Caco-2 (cell line): ENCODE data around the gene CYP26A1. TPM values are rescaled to one million over a fixed set of nuclear protein-coding genes. Genes with fewer than 3 reads are reported as not detected.
A peak's percentile ranks its signal among the peaks of the same experiment; 100 is the strongest.

ENCODE experiments used
- Bru-seq: library from RNA; stranded (reverse); fragments of 400-500 nt; gene quantifications from one replicate; lab custom pipeline; 2021; lab: Mats Ljungman, UMichigan
- BruChase-seq, 2 experiments: library from RNA; stranded (reverse); fragments of 400-500 nt; gene quantifications; one replicate each; lab custom pipeline; 2021; lab: Mats Ljungman, UMichigan
- BruUV-seq: library from RNA; stranded (reverse); fragments of 400-500 nt; replicated peaks from 2 replicates; lab custom pipeline; 2021; lab: Mats Ljungman, UMichigan
- CTCF ChIA-PET: fragments of 300-600 bp; sonication (Branson Sonifier 250); formaldehyde crosslinking; loops from one replicate; lab custom pipeline; 2022; ENCODE audit warnings: antibody characterized with exemption; lab: Charles Lee
- POLR2A ChIA-PET: fragments of 300-600 bp; sonication (Branson Sonifier 250); formaldehyde crosslinking; loops from one replicate; lab custom pipeline; 2022; ENCODE audit warnings: antibody characterized with exemption; lab: Charles Lee
- DNase-seq, 2 experiments: peaks; one replicate each; pipeline versions ENCODE4 v3.0.0 to v3.0.0-alpha.2; 2020 to 2022
- H3K27me3 ChIP-seq: replicated peaks from 2 replicates; pipeline ENCODE4 v1.6.0; 2011; ENCODE audit warnings: low read length; ENCODE audit not compliant: control insufficient read depth, insufficient read depth
- H3K36me3 ChIP-seq: 2 replicates; pipeline ENCODE4 v1.5.1; 2011; ENCODE audit warnings: low read length; ENCODE audit not compliant: control insufficient read depth, insufficient read depth
- H3K4me1 ChIP-seq: fragments of 250-450 bp; sonication (Bioruptor Pico); 2 replicates; pipeline ENCODE4 v1.5.1; 2020; ENCODE audit warnings: mild to moderate bottlenecking
- H3K4me3 ChIP-seq: 2 replicates; pipeline ENCODE4 v1.5.1; 2011; ENCODE audit warnings: low read depth, mild to moderate bottlenecking, control low read depth, low read length
- H3K9me3 ChIP-seq: fragments of 250-450 bp; sonication (Bioruptor Pico); 2 replicates; pipeline ENCODE4 v1.5.1; 2020; ENCODE audit warnings: mild to moderate bottlenecking, moderate library complexity
- H3K27ac Mint-ChIP-seq: one replicate; pipeline ENCODE4 v1.8.0; 2022; ENCODE audit warnings: mixed read lengths; ENCODE audit not compliant: unreplicated experiment
- H3K27me3 Mint-ChIP-seq: one replicate; pipeline ENCODE4 v1.8.0; 2022; ENCODE audit warnings: mixed read lengths; ENCODE audit not compliant: insufficient read depth, unreplicated experiment
- H3K36me3 Mint-ChIP-seq: one replicate; pipeline ENCODE4 v1.8.0; 2022; ENCODE audit warnings: mild to moderate bottlenecking, mixed read lengths; ENCODE audit not compliant: insufficient read depth, unreplicated experiment
- H3K4me1 Mint-ChIP-seq: one replicate; pipeline ENCODE4 v1.8.0; 2022; ENCODE audit warnings: low read depth, mixed read lengths; ENCODE audit not compliant: unreplicated experiment
- H3K4me3 Mint-ChIP-seq: one replicate; pipeline ENCODE4 v1.8.0; 2022; ENCODE audit warnings: mild to moderate bottlenecking, moderate library complexity, mixed read lengths; ENCODE audit not compliant: unreplicated experiment
- H3K9me3 Mint-ChIP-seq: one replicate; pipeline ENCODE4 v1.8.0; 2022; ENCODE audit warnings: mixed read lengths; ENCODE audit not compliant: unreplicated experiment
- CTCF ChIP-seq, 2 experiments: fragments of 200-600 bp in 1 of 2; IDR thresholded peaks; 1 replicate in 1 of 2; 2 replicates in 1 of 2; pipeline versions ENCODE4 v1.5.1 to v1.8.0; 2011 to 2022; ENCODE audit warnings: antibody characterized with exemption in 1 of 2, control low read depth in 1 of 2, inconsistent platforms in 1 of 2, low read depth in 1 of 2, low read length in 1 of 2, mild to moderate bottlenecking in 1 of 2, moderate library complexity in 1 of 2; ENCODE audit not compliant: insufficient read depth in 1 of 2, severe bottlenecking in 1 of 2, unreplicated experiment in 1 of 2
- intact Hi-C: fragments of 100-400 bp; cut with micrococcal nuclease; formaldehyde crosslinking; loops from one replicate; pipeline ENCODE4 v1.10.0; 2022; ENCODE audit not compliant: unreplicated experiment
- long read RNA-seq: library from polyadenylated mRNA; stranded (forward); transcript quantifications from one replicate; pipeline ENCODE4 v2.0.0, GENCODE V29; 2022
- total RNA-seq: library from RNA; stranded (reverse); gene quantifications from 2 replicates; pipeline ENCODE4 v1.2.3, GENCODE V29; 2022

Gene CYP26A1
- total RNA-seq, result 0.82 and 0.93 TPM in 2 replicates
- Bru-seq, nascent RNA, result percentile 27 among the genes with signal in this experiment
- percentile 34 among the genes with signal in this experiment for BruChase-seq, experiment 1, labeled RNA remaining after a 2-hour chase
- BruChase-seq, experiment 2, labeled RNA remaining after a 6-hour chase, result percentile 19 among the genes with signal in this experiment
- long read RNA-seq, partial matches to known transcripts, result 0 of 4 reads
- long read RNA-seq, other reads (novel, unspliced or antisense), result 1 of 4 reads

- POLR2A ChIA-PET, result interaction anchor here (1.2 kb wide), 1 partner anchor 423 kb away, joined by 3 read pairs; the partner anchor contains the start of gene CEP55
- Histone ChIP-seq H3K27me3 (peaks cover 2% of the 10 kb centered on the region; the same call in 1 of the 2 replicates), H3K4me3 (peak within 1 kb of the TSS; percentile 62), H3K36me3 (no peaks in the 10 kb centered on the region), H3K4me1 (peaks cover 30% of the 10 kb centered on the region), H3K9me3 (no peaks in the 10 kb centered on the region)
- H3K4me1 Mint-ChIP-seq, result peaks cover 7% of the 10 kb centered on the region
- peak within 1 kb of the TSS; percentile 74 for H3K4me3 Mint-ChIP-seq
- DNase-seq, result peak in 1 of 2 experiments; percentile 57
- no peaks in the 10 kb centered on the region for H3K9me3 Mint-ChIP-seq
- BruUV-seq, result no TSS peak
- H3K36me3 Mint-ChIP-seq, result peaks cover 2% of the 10 kb centered on the region
- peaks cover 9% of the 10 kb centered on the region for H3K27me3 Mint-ChIP-seq
- TF ChIP-seq CTCF (IDR thresholded peaks at IDR 0.05; ENCODE audit: insufficient read depth in 1 of 2, low read depth in 1 of 2, low read length in 1 of 2, severe bottlenecking in 1 of 2, unreplicated experiment in 1 of 2), result no peak
- intact Hi-C loops, result loop anchor here (2.0 kb wide), 2 partner anchors 189 to 215 kb away; no protein-coding TSS in a partner anchor
- CTCF ChIA-PET, result interaction anchor here (0.7 kb wide), 2 partner anchors 214 to 221 kb away, joined by 3 to 5 read pairs; no protein-coding TSS in a partner anchor
- no peak within 1 kb of the TSS for H3K27ac Mint-ChIP-seq
These were observed at the start of gene CYP26A1 for GRCh38 chr10:93073539-93074146. Gene CYP26A1, plus strand, starts transcription at chr10:93073893. Its CDS starts 42 bp downstream, at chr10:93073935.

DNA sequence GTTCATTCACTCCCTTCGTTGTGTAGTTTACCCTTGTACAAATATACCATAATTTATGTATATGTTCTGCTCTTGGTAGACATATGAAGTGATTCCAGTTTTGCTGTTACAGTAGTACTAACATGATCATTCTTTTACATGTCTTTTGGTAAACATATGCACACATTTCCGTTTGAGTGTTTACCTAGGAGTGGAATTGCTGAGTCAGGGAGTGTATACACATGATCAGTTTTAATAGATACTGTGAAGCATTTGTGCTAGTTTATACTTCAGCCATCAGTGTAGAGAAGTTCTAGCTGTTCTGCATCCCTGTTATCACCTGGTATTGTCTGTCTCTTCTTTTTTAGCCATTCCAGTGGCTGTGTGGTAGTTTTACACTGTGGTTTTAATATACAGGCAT is 47.6 kb upstream of the CYP26A1 start:
- no peak for DNase-seq
- Histone ChIP-seq H3K4me1 (peaks cover 6% of the 10 kb centered on the region; the same call in 1 of the 2 replicates), H3K9me3 (peaks cover 5% of the 10 kb centered on the region), H3K4me3 (no peak overlapping the region), H3K36me3 (no peaks in the 10 kb centered on the region), H3K27me3 (no peaks in the 10 kb centered on the region)
- ChIA-PET CTCF (no interaction called here), POLR2A (no interaction called here)
- Mint-ChIP-seq H3K9me3 (no peaks in the 10 kb centered on the region), H3K4me1 (peaks cover 6% of the 10 kb centered on the region), H3K4me3 (no peak overlapping the region), H3K27ac (no peak overlapping the region), H3K27me3 (no peaks in the 10 kb centered on the region), H3K36me3 (no peaks in the 10 kb centered on the region)
- intact Hi-C loops, result no loop called here
- no TSS peak for BruUV-seq
- TF ChIP-seq CTCF (IDR thresholded peaks at IDR 0.05; ENCODE audit: insufficient read depth in 1 of 2, low read depth in 1 of 2, low read length in 1 of 2, severe bottlenecking in 1 of 2, unreplicated experiment in 1 of 2), result no peak

- H3K4me1 ChIP-seq, result peaks cover 12% of the 10 kb centered on the region
- H3K27me3 ChIP-seq, result no peaks in the 10 kb centered on the region
- H3K9me3 ChIP-seq, result peaks cover 5% of the 10 kb centered on the region
- no peak overlapping the region for H3K4me3 ChIP-seq
- Mint-ChIP-seq H3K9me3 (no peaks in the 10 kb centered on the region), H3K27ac (no peak overlapping the region), H3K27me3 (no peaks in the 10 kb centered on the region), H3K4me3 (no peak overlapping the region), H3K36me3 (no peaks in the 10 kb centered on the region), H3K4me1 (peaks cover 8% of the 10 kb centered on the region)
- CTCF ChIA-PET, result no interaction called here
- H3K36me3 ChIP-seq, result no peaks in the 10 kb centered on the region
- POLR2A ChIA-PET, result no interaction called here
- no peak for TF ChIP-seq CTCF (IDR thresholded peaks at IDR 0.05; ENCODE audit: insufficient read depth in 1 of 2, low read depth in 1 of 2, low read length in 1 of 2, severe bottlenecking in 1 of 2, unreplicated experiment in 1 of 2)
- BruUV-seq, result no TSS peak
- no peak for DNase-seq
- intact Hi-C loops, result no loop called here
These were observed 46.2 kb upstream of the CYP26A1 start for GRCh38 chr10:93027508-93027907.
